Measurements from ENCODE around the gene PDZD2.

PDZD2 gene

GRCh38 chr5:31921852-31922305, 282.9 kb downstream of the PDZD2 start:
- H3K27ac ChIP-seq = no peak overlapping the region
- TF ChIP-seq ZFX (IDR thresholded peaks at IDR 0.05; ENCODE audit: borderline replicate concordance) = no peak
- TF ChIP-seq CTCF (IDR thresholded peaks at IDR 0.05) = no peak

- TF ChIP-seq CTCF (IDR thresholded peaks at IDR 0.05) = no peak
- TF ChIP-seq ZFX (IDR thresholded peaks at IDR 0.05; ENCODE audit: borderline replicate concordance) = no peak
Observed at GRCh38 chr5:31924005-31924404, 285.1 kb downstream of the PDZD2 start.

GRCh38 chr5:31931874-31932273, 292.9 kb downstream of the PDZD2 start:
- TF ChIP-seq ZFX (IDR thresholded peaks at IDR 0.05; ENCODE audit: borderline replicate concordance) (no peak), CTCF (IDR thresholded peaks at IDR 0.05) (no peak)
- no peak overlapping the region for H3K27ac ChIP-seq

More at GRCh38 chr5:31924005-31924404, 285.1 kb downstream of the PDZD2 start:
- no peak overlapping the region for H3K27ac ChIP-seq

GRCh38 chr5:31934156-31934555, 295.2 kb downstream of the PDZD2 start:
- H3K27ac ChIP-seq = no peak overlapping the region
- TF ChIP-seq ZFX (IDR thresholded peaks at IDR 0.05; ENCODE audit: borderline replicate concordance) (no peak), CTCF (IDR thresholded peaks at IDR 0.05) (no peak)

- TF ChIP-seq CTCF (IDR thresholded peaks at IDR 0.05) (no peak), ZFX (IDR thresholded peaks at IDR 0.05; ENCODE audit: borderline replicate concordance) (no peak)
- no peak overlapping the region for H3K27ac ChIP-seq
Observed at GRCh38 chr5:31935496-31936369, 296.8 kb downstream of the PDZD2 start.

GRCh38 chr5:31936683-31937082, 297.8 kb downstream of the PDZD2 start:
- H3K27ac ChIP-seq = no peak overlapping the region
- no peak for TF ChIP-seq ZFX (IDR thresholded peaks at IDR 0.05; ENCODE audit: borderline replicate concordance)
- no peak for TF ChIP-seq CTCF (IDR thresholded peaks at IDR 0.05)

GRCh38 chr5:31937226-31937625, 298.3 kb downstream of the PDZD2 start:
- H3K27ac ChIP-seq = no peak overlapping the region
- no peak for TF ChIP-seq CTCF (IDR thresholded peaks at IDR 0.05)
- TF ChIP-seq ZFX (IDR thresholded peaks at IDR 0.05; ENCODE audit: borderline replicate concordance) = no peak

All from 22Rv1 (cell line).